CD4-positive, alpha-beta T cell treated with Interleukin-12 subunit alpha and Interleukin-12 subunit beta, for 1 hour (primary cell): ENCODE results near the gene IGSF3.
"Not testable (repeated sequence)": the region's sequence is repeated elsewhere in the genome, so short reads cannot be mapped to it uniquely, and the experiment has no call there.

ENCODE experiments used
- DNase-seq: peaks from one replicate; pipeline ENCODE4 v3.0.0-alpha.2; 2020

Gene IGSF3

DNA sequence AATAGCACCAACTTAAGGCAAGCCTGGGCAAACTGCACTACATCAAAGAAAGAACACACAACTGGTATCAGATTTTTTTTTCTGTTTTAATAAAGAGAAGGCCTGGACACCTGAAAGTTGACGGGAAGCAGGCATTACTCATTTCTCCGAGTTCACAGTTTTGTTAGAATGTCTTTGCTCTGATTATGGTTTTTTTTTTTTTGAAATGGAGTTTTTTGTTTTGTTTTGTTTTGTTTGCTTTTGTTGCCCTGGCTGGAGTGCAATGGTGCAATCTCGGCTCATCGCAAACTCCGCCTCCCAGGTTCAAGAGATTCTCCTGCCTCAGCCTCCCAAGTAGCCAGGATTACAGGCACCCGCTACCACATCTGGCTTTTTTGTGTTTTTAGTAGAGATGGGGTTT is 9.7 kb downstream of the IGSF3 start:
- not testable (repeated sequence) for DNase-seq

DNA sequence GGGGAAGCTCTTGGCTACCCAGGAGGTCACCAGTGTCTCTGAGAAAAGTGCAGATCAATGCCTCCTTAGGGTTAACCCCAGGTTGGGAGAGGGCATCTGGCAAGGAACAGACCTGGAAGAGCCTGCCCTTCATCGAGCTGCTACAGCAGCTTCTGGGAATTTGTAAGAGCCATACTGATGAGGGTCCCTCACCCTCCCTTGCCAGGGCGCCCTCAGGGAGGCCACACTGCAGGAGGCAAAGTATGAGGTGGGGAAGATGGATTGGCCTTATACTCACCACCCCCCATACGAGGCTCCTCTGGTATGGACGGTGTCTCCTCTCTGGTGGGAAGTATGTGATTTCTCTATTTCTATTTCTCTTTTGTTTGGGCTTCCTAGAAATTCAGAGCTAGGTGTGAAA is 13.2 kb downstream of the IGSF3 start:
- no peak for DNase-seq

DNA sequence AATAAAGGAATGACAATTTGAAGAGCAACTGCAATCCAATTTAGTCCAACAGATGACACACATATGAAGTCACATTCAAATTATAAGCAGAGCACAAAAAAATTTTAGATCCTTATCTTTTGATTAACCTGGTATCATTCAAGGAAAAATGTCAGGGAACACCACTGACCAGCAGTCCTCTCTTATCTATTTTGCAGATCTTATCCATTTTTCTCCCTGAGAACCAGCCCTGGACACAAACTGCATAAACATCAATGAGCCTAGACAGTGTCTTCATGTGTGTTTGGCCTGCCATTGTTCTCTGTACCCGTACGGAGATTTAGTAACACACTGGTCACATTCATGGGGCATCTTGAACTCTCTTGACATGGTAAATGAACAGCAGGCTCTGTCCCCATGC is 14.9 kb downstream of the IGSF3 start:
- not testable (repeated sequence) for DNase-seq

- not testable (repeated sequence) for DNase-seq
Observed at GRCh38 chr1:116650781-116651180, 16.8 kb downstream of the IGSF3 start.

DNA sequence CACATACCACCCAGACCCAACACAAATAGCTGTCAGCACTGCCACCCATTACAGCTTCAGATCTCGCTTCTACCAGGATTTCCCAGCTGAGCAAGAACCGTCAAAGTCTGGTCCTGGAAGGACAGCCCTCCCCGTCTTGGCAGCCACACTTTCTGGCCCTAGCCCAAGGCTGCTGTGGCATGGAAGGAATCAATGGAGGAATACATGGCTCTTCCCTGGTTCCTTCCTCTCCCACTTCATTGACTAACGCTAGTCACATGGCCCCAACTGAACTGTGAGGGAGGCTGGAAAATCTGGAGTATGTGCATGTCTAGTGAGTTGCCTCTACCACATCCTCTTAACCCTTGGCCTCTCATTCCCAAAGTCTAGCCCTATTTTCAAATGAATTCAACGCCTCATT is 18.5 kb downstream of the IGSF3 start:
- DNase-seq = not testable (repeated sequence)

DNA sequence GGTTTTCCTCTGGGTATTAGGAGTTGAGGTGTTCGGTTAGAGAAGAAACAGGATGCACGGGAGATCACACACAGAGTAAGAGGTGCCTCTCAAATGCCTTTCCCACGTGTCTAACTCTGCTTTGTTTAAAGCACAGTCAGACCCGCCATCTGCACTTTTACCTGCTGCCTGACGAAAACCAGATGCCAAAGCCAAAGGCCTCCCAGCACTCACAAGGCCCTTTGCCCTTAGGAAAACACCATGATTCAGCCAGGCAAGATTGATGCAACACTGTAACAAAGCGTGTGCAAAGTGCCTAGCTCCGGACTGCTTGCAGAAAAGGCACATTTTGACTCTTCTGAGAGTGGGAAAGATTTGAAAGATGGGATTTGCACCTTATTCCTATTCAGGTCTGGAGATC is 19.2 kb downstream of the IGSF3 start:
- DNase-seq = not testable (repeated sequence)

DNA sequence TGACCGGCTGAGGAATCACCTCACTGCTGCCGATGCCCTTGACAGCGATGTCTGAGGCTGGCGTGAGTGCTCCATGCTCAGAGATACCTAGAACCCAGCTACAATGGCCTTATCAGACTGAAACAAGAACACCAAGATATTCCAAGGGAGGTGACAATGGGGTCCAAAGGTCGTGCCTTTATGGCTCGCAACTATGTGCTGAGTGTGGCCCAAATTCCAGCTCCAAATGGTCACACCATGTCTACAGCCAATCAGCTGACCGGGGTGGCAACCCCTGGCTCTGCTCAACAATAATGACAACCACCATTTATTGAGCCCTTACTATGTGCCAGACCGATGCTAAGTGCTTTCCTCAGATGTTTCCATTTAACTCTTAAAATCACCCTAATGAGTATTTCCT is 20.3 kb downstream of the IGSF3 start:
- DNase-seq = not testable (repeated sequence)

DNA sequence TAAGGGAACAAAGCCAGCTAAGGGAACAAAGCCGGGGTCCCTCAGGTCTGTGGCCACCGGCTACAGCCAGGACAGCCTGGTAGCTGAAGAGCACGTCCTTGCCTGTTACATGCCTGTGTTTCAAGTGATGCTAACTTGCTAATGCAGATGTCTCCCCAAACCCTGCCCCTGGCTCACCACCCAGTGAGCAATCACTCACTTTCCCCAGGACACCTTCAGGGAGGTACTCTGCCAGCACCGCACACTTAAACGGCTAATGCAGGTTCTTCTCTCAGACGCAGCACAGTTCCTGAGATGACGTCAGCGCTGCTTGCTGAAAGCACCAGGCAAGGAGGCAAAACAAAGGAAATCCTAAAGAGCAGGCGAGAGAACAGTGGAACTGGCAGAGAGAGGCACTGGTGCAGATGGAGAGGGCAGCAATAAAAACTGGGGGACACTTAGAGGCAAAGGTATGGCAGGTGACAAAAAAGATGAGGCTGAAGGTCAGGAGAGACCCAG is 20.8 kb downstream of the IGSF3 start:
- DNase-seq = not testable (repeated sequence)

DNA sequence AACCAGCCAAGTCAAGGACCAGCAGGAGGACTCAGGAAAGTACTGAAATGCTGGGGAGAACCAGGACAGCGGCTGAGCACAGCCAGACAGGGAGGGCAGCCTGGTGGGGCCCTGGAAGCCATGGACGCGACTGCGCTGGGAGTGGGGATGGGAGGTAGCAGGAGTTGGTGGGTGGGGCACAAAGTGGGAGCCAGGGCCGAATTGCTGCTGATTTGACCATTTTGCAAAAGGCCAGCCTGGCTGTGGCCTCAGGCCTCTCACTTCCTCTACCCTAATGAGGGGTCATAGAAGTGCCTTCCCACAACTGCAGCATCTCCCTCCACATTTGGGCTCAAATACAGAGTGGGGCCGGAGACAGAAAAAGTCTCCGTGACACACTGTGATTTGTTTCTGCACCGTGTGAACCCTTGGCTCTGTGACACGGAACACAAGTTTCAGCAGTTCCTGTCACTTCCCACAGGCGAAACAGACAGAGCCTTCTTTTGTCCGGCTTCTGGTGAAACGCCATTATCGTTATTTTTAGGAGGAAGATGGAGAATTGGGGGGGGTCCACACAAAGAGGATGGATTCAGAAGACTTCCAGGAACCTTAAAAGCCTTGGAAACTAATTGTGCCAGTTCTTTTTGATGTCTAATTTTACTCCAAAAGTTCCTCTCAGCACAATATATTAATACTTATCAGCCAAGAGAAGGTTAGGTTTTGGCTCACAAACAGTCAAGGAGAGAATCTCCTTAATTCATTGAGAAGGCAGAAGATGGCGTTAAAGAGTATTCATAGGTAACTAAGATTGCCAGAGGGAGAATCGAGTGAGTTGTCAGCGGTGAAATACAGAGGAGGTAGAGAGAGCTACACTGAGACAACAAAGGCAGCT is 21.5 kb downstream of the IGSF3 start:
- not testable (repeated sequence) for DNase-seq

GRCh38 chr1:116644993-116645392 is 22.5 kb downstream of the IGSF3 start:
- DNase-seq = not testable (repeated sequence)

- not testable (repeated sequence) for DNase-seq
Observed at GRCh38 chr1:116644096-116644495, 23.4 kb downstream of the IGSF3 start.

DNA sequence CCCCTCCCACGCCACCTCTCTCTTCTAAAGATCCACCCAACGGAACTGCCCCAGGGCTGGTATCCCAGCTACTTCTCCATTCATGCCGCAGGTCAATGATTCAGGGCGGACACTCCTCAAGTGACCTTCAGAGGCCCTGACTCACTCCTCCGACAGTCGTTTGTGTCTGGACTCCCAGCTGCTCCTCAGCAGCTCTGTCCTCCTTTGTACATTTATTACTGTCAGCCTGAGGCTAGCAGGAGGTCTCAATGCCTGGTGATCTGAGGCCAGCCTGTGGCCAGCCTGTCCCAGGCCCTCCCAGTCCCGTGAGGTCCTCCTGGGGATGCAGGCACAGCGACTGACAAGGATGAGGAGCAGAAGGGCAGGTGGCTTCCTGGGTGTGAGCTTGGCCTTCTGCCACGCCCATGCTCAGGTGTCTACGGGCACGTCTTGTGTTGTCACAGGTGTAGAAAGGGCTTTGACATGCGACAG is 24.2 kb downstream of the IGSF3 start:
- not testable (repeated sequence) for DNase-seq

DNA sequence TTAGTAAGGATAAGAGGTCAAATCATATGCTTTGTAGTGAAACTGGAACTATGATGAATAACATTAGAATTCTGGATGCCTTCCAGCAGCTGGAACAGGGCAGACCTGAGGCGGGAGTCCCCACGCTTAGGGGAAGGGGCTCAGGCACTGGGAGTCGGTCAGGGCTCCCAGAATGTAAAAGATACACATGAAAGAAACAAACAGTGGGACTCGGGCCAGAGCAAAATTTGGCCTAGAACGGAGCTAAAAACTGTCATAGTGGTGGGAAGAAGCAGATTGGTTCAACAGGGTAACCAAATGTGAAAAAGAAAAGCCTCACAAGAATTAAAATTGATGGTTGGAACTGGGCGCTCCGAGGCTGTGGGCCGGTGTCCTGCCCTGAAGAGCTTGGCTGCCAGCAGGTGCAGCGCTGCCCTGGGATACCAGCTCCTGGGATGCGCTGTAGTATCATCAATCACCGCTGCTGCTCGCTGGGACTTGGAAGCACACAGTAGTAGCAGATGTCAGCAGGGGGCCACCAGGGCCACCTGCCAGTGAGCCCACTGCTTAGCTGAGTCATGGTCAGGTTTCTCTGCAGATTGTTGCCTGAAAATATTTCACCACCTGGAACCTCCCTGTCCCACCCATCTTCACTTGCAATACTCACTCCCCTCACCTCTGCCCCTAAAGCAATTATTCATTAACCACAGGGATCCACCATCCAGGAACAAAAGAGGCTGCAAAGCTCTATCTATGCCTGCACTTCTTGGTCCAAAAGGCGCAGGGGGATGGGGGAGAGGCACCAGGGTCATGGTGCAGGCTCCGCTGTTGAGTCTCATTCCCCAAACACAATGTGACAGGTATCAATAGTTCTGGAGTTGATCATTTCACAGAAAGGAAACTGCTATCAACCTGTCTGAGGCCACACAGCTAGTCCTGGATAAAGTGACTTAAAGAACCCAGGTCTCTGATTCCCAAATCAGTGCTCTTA is 24.9 kb downstream of the IGSF3 start:
- not testable (repeated sequence) for DNase-seq

- not testable (repeated sequence) for DNase-seq
Observed at GRCh38 chr1:116637583-116637982, 29.9 kb downstream of the IGSF3 start.

DNA sequence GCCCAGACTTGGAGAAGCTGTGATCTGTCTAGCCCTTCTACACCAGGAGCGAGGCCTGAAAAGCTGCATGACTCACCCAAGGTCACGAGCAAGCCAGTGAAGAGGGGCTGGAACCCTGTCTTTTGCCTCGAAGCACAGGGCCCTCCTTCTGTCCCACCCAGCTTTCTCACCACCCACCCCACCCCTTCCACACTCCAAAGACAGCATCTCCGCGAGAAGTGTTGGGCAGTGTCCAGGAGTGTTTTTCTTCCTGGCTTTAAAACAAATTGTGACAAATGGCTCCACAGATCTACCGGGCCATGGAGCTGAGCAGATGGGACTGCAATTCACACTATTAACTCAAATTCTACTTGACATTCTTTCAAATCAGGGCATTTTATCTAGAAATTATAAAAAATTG is 30.9 kb downstream of the IGSF3 start:
- DNase-seq = not testable (repeated sequence)

DNA sequence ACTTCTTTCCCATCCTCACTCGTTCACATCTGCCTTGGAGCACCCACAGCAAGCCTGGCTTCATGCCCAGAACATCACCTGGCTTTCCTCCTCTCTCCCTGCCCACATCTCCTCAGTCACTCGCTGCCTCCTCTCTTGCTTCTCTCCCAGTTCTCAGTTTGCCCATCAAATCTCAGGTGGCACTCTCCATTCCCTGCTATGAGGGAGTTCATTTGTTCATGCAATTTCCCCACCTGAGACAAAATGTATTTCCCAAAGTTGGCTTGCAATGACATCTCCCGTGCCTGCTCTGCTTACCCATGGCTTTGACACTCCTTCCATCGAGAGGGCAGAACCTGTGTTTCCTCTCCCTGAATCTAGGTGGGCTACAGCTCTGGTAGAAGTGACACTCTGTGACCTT is 33.1 kb downstream of the IGSF3 start:
- DNase-seq = not testable (repeated sequence)

DNA sequence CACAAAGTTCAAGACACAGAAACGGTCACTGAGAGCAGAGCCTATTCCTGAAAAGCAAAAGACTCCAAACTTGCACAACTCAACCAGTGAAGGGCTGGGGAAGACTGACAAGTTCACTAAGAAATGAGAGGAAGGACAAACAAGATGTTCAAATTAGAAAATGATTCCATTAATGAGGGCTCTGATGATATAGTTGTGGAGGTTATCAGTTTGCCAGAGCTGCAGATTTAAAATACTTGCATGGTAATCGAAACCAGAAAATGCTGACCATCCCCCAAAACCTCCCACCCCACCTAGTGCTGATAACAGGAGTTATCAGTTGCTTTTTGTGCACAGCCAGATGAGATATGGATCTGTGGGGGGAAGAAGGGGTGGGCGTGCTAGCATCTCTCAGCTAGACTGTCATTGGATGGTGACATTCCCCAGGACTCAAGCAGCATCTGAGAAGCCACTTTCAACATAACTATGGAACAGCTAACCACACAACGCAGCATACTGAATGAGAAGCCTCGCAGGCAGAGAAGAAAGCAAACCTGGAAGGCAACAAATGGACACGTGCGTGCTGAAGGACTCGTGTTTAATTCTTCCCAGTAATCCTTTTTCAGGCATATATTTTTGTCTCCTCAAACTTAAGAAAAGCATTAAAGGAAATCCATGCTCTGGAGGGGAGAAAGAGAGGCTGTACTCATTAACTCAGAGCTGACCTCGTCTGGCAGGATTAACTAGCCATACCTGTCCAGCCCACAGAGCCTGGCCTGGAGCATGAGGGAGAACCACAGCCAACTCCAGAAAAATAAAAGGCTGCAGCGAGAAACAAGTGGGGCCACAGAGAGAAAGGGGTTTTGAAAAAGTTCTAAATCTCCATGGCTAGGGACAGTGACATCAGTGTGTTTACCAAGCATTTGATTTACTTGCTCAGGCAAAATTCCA is 35.3 kb downstream of the IGSF3 start:
- DNase-seq = not testable (repeated sequence)

DNA sequence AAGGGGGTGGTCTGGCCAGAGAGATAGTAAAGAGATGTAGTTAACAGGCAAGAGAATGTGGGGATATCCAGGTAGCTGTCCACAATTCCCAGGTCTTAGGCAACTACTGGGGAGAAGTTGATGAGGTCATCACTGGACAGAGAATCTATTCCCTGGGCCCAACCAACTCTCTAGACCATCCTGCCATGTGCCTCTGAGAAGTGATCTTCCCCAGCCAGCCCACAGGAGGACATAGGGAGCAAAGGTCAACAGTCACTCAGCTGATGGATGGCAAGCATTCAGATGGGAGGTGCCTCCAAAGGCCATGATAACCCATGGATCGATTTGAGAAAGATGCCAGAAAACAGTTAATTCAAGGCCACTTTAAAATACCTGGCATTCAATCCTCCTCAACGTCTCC is 36.0 kb downstream of the IGSF3 start:
- not testable (repeated sequence) for DNase-seq

GRCh38 chr1:116630057-116630456 is 37.5 kb downstream of the IGSF3 start:
- not testable (repeated sequence) for DNase-seq

GRCh38 chr1:116629441-116629840 is 38.1 kb downstream of the IGSF3 start:
- not testable (repeated sequence) for DNase-seq

DNA sequence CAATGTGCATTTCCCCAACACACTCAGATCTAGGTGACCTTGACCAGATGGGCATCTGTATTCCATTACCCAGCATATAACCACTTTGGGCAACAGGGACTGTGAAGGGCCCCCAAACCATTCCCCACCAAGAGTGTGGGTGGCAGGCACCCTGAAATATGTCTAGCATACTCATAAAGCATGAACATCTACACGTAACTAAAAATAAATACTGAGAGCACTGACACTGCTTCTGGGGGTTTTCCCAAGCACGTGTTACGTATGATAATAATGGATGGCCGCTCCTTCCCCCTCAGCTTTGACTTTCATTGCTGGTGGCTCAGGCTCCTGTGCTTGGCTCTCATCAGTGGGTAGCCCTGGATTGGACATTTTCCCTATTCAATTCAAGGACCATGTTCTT is 39.1 kb downstream of the IGSF3 start:
- no peak for DNase-seq

GRCh38 chr1:116627357-116627756 is 40.2 kb downstream of the IGSF3 start:
- not testable (repeated sequence) for DNase-seq
